GM12874 (cell line): ENCODE data around the gene CEBPA.

Experiments
- TF ChIP-seq, protein P1 (sequence below): IDR thresholded peaks from 2 replicates; pipeline ENCODE4 v1.5.1; 2011; ENCODE audit warnings: low read depth, mild to moderate bottlenecking, control low read depth, low read length, moderate library complexity; ENCODE audit not compliant: insufficient read depth

Gene CEBPA

DNA sequence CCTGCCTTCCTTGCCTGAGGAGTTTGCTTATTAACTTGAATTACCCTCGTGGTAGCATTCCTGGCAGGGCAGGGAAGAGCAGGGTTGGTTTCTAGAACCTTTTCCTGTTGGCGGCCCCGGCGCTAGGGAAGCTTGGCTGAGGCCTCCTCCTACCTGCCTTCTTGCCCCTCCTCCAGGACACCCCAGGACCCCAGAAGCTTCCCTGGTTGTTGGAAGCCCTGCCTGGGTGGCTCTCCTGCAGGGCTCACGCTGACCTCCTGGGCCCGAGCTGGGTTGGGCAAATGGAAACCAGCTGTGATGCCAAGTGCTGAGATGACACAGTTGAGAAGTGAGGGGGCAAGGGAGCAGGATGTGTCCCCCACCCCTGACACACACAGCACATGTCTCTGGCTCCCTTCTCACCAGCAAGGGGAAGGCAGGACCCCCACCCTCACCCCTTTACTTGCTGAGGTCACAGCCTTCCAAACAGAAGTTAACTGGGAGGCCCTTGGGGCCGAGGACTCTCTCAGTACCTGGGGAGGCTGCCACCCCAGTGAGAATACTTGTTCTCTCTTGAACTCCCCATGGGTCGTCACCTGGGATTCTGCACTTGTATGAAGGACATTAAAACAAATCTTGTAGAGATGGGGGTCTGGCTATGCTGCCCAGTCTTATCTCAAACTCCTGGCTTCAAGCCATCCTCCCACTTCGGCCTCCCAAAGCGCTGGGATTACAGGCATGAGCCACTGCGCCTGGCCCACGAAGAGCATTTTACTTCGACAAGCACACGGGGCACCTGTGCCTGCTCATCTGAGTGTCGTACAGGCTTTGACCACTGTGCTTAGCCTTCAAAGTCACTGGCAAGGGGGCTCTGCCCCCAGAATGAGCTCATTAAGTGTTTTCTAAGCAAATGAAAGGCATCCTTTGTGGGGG is 10.5 kb downstream of the CEBPA start:
- TF ChIP-seq, protein P1, sequence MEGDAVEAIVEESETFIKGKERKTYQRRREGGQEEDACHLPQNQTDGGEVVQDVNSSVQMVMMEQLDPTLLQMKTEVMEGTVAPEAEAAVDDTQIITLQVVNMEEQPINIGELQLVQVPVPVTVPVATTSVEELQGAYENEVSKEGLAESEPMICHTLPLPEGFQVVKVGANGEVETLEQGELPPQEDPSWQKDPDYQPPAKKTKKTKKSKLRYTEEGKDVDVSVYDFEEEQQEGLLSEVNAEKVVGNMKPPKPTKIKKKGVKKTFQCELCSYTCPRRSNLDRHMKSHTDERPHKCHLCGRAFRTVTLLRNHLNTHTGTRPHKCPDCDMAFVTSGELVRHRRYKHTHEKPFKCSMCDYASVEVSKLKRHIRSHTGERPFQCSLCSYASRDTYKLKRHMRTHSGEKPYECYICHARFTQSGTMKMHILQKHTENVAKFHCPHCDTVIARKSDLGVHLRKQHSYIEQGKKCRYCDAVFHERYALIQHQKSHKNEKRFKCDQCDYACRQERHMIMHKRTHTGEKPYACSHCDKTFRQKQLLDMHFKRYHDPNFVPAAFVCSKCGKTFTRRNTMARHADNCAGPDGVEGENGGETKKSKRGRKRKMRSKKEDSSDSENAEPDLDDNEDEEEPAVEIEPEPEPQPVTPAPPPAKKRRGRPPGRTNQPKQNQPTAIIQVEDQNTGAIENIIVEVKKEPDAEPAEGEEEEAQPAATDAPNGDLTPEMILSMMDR: no peak

DNA sequence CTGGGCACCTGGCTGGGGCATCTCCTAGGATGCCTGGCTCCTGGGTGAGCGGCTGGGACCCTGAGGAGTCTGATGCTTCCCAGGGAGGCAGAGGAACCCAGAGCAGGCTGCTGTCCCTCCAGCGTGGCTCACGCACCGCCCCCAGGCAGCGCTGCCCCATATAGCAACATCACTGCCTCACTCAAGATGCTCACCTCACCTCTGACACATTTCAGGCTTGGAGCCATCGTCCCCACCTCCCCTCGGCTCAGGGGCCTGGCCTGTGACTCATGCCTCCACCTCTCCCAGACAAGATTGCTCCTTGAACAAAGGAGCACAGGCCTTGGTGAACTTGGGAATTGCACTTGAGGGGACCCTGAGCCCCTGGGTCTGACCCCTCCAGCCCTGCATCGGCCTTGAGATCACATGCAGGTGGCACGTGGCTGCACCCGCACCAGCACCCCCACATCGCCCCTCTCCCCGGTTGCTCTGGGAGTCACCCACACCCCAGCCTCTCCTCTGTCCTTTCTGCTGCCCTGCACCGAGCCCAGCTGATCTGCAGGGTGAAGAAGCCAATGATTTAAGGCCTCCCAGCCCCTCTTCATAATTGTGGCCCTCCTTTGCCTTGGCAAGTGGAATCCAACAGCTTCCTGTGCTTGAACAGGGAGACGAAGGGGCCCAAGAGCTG is 11.2 kb downstream of the CEBPA start:
- TF ChIP-seq, protein P1: no peak

DNA sequence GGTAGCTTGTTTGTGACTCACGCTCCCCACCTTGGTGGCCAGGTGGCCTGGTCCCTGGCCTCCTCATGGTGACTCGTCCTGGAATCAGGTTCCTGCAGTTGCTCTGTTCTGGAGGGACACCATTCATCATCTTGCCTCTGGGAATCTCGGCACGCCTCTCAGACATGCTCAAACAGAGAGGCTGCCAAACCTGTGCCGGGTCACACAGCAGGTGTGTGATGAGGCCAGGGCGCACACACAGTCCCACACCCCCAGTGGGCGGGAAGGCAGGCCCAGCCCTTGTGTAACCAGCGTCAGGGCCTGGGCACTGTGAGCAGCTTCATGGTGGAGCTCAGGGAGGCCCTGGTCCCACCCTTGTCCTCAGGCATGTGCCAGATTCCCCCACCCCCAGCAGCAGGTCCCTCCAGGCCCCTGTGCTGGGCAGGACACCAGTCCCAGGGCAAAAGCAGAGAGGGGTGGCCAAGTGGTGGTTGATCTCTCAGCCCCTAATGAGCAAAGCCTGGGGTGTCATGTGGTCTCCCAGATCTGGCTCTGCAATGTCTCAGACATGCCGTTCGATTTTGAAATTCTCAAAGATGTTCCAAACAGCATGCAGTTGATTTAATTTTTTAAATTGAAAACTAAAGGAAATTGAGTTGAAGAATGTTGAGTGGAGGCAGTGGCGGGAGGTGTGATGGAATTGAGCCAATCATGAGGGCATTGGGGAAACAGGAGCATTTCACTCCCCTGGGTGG is 12.1 kb downstream of the CEBPA start:
- TF ChIP-seq, protein P1: no peak

DNA sequence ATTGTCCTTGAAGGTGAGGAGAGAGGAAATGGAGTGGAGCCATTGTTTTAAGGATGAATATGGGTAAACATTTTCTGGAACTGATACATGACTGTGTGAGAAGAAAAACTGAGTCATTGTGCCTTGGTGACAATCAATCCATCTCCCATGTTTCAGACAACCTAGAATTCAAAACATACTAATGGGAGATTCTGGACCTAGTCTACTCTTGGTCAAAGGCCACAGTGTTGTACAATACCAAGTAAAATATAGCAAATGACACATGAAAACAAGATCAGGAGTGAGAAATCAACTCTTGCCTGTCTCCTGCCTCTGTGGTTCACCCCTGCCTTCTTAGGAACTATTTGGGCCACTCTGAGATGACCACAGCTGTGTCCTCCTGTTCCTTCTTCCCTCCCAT is 13.1 kb downstream of the CEBPA start:
- TF ChIP-seq, protein P1: no peak

DNA sequence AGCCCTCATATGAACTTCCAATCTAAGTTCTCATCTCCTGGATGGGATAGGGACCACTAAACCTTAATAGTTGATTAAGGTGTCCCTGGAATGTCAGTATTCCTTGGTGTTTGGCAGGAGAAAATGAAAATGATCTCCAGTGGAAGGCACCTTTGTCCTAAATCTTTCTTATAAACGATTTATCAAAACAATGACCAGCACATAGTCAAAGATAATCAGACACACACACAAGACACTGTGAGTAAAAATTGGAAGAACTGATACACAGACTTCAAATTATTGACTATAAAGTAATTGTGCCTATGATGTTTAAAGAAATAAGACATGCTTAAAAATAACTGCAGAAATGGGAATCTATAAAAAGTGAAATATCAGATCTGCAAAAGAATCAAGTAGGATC is 13.7 kb downstream of the CEBPA start:
- TF ChIP-seq, protein P1: no peak

DNA sequence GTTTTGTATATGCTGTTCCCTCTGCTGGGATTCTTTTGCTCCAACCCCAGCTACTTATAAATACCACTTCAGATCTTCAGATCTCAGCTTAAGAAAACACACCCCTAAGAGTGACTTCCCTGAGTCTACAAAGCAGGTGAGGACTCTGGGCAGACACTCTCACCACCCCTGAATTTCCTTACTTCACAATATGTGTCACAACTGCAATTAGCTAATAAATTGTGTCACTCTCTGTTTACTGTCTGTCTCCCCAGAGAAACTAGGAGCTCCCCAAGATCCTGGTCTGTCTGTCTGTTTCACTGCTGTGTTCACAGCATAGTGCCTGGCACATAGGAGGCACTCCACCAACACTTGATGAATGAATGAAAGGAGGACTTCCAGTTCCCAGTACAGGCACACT is 14.4 kb downstream of the CEBPA start:
- TF ChIP-seq, protein P1: no peak

DNA sequence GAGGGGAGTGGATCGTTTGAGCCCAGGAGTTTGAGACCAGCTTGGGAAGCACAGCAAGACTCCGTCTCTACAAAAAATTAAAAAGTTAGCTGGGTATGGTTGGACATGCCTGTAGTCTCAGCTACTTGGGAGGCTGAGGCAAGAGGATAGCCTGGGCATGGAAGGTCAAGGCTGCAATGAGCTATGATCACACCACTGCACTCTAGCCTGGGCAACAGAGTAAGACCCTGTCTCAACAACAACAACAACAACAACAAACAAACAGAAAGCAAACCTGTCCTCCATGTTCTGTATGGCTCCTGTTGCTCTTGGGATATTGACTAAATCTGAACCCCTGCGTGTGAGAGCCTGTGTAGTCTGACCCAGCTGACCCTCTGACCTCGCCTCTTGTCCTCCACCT is 14.9 kb downstream of the CEBPA start:
- TF ChIP-seq, protein P1: no peak
